ENCODE measurements around the gene FUCA1. TPM values are rescaled to one million over a fixed set of nuclear protein-coding genes. Genes with fewer than 3 reads are reported as not detected.

FUCA1 gene
- total RNA-seq, 2 donors from 2014 or later: 9.7 to 14.0 TPM

- H3K4me1 Mint-ChIP-seq: no peaks in the 10 kb centered on the region
- peaks cover 30% of the 10 kb centered on the region for H3K36me3 Mint-ChIP-seq (ENCODE audit: low read depth)
- DNase-seq: no peak
- H3K4me3 Mint-ChIP-seq: no peak overlapping the region
- WGBS, 2 experiments (ENCODE audit: insufficient coverage in 1 of 2, insufficient read length in 1 of 2): 91 to 100% methylated on average over 2 of the region's 2 CpGs
- no peaks in the 10 kb centered on the region for H3K4me1 ChIP-seq (ENCODE audit: control insufficient read depth, insufficient read depth, low read length)
- H3K27ac ChIP-seq (ENCODE audit: low read depth, low read length): no peak overlapping the region
- peaks cover 22% of the 10 kb centered on the region for H3K9me3 Mint-ChIP-seq
- peaks cover 7% of the 10 kb centered on the region for H3K36me3 ChIP-seq (ENCODE audit: control insufficient read depth, insufficient read depth, low read length)
- peaks cover 8% of the 10 kb centered on the region for H3K9me3 ChIP-seq (ENCODE audit: control insufficient read depth, low read length)
- H3K4me3 ChIP-seq (ENCODE audit: low read length): no peak overlapping the region
- H3K9ac ChIP-seq (ENCODE audit: extremely low read depth, low read length, poor library complexity, severe bottlenecking): no peak overlapping the region
- no peak overlapping the region for H3K27ac Mint-ChIP-seq
- peaks cover 18% of the 10 kb centered on the region for H3K27me3 Mint-ChIP-seq (ENCODE audit: insufficient read depth)
- peaks cover 19% of the 10 kb centered on the region for H3K27me3 ChIP-seq (ENCODE audit: control insufficient read depth, insufficient read depth, low read length, poor library complexity, severe bottlenecking)
- TF ChIP-seq CTCF (conservative IDR thresholded peaks at IDR 0.05): no peak
Observed at GRCh38 chr1:23845163-23845562, 22.9 kb downstream of the FUCA1 start.

GRCh38 chr1:23843644-23844043 is 24.4 kb downstream of the FUCA1 start:
- peaks cover 8% of the 10 kb centered on the region for H3K9me3 ChIP-seq (ENCODE audit: control insufficient read depth, low read length)
- H3K4me3 ChIP-seq (ENCODE audit: low read length): no peak overlapping the region
- no peak for DNase-seq
- H3K27ac ChIP-seq (ENCODE audit: low read depth, low read length): no peak overlapping the region
- Mint-ChIP-seq H3K9me3 (peaks cover 19% of the 10 kb centered on the region), H3K4me1 (no peaks in the 10 kb centered on the region), H3K36me3 (ENCODE audit: low read depth) (peaks cover 26% of the 10 kb centered on the region), H3K27me3 (ENCODE audit: insufficient read depth) (peaks cover 18% of the 10 kb centered on the region), H3K27ac (no peak overlapping the region), H3K4me3 (no peak overlapping the region)
- H3K36me3 ChIP-seq (ENCODE audit: control insufficient read depth, insufficient read depth, low read length): peaks cover 7% of the 10 kb centered on the region
- no peaks in the 10 kb centered on the region for H3K4me1 ChIP-seq (ENCODE audit: control insufficient read depth, insufficient read depth, low read length)
- H3K27me3 ChIP-seq (ENCODE audit: control insufficient read depth, insufficient read depth, low read length, poor library complexity, severe bottlenecking): peaks cover 19% of the 10 kb centered on the region
- H3K9ac ChIP-seq (ENCODE audit: extremely low read depth, low read length, poor library complexity, severe bottlenecking): no peak overlapping the region
- 87 to 92% methylated on average over 3 to 4 of the region's 5 CpGs for WGBS, 2 experiments (ENCODE audit: insufficient coverage in 1 of 2, insufficient read length in 1 of 2)
- no peak for TF ChIP-seq CTCF (conservative IDR thresholded peaks at IDR 0.05)

- H3K27ac ChIP-seq (ENCODE audit: low read depth, low read length): no peak overlapping the region
- DNase-seq: peak; percentile 83
- no peaks in the 10 kb centered on the region for H3K4me1 ChIP-seq (ENCODE audit: control insufficient read depth, insufficient read depth, low read length)
- no peaks in the 10 kb centered on the region for H3K9me3 ChIP-seq (ENCODE audit: control insufficient read depth, low read length)
- no peaks in the 10 kb centered on the region for H3K36me3 ChIP-seq (ENCODE audit: control insufficient read depth, insufficient read depth, low read length)
- Mint-ChIP-seq H3K9me3 (no peaks in the 10 kb centered on the region), H3K36me3 (ENCODE audit: low read depth) (no peaks in the 10 kb centered on the region), H3K4me3 (peak overlapping the region; percentile 54), H3K27ac (no peak overlapping the region), H3K27me3 (ENCODE audit: insufficient read depth) (peaks cover 33% of the 10 kb centered on the region), H3K4me1 (peaks cover 7% of the 10 kb centered on the region)
- peaks cover 40% of the 10 kb centered on the region for H3K27me3 ChIP-seq (ENCODE audit: control insufficient read depth, insufficient read depth, low read length, poor library complexity, severe bottlenecking)
- WGBS, 2 experiments (ENCODE audit: insufficient coverage in 1 of 2, insufficient read length in 1 of 2): 7% methylated on average over 18 of the region's 21 CpGs; no CpG with 5 or more reads in 1 of the 2 experiments
- no peak overlapping the region for H3K9ac ChIP-seq (ENCODE audit: extremely low read depth, low read length, poor library complexity, severe bottlenecking)
- peak overlapping the region; percentile 67 for H3K4me3 ChIP-seq (ENCODE audit: low read length)
- peak; percentile 15 for TF ChIP-seq CTCF (conservative IDR thresholded peaks at IDR 0.05)
Observed at GRCh38 chr1:23838401-23838866, 29.7 kb downstream of the FUCA1 start.

Data from endodermal cell (in vitro differentiated cells).